Thyroid gland (tissue), 4 donors: ENCODE results near the gene RPRD1A.

Source experiments
- CTCF ChIP-seq, 6 experiments: fragments of 200-600 bp in 3 of 6; fragments of 450-650 bp in 3 of 6; sonication (generic) in 3 of 6; IDR thresholded peaks; one replicate each; pipeline ENCODE4 v1.5.1; 2016 to 2019; ENCODE audit warnings: antibody characterized with exemption in 6 of 6, mild to moderate bottlenecking in 2 of 6, inconsistent platforms in 1 of 6, moderate library complexity in 1 of 6
- POLR2A ChIP-seq, 2 donors: fragments of 450-650 bp; IDR thresholded peaks; one replicate each; pipeline ENCODE4 v1.6.1; 2017; ENCODE audit warnings: antibody characterized with exemption in 2 of 2, mild to moderate bottlenecking in 2 of 2, moderate library complexity in 1 of 2

- no peak for TF ChIP-seq CTCF (IDR thresholded peaks at IDR 0.05)
- TF ChIP-seq POLR2A (IDR thresholded peaks at IDR 0.05) = no peak
These were observed 34.6 kb upstream of the RPRD1A start for GRCh38 chr18:36101943-36102342.
